Measurements from ENCODE around the gene SLC25A21. TPM values are rescaled to one million over a fixed set of nuclear protein-coding genes. Genes with fewer than 3 reads are reported as not detected.

Gene SLC25A21
- total and polyA plus RNA-seq, 2 of the 13 experiments (the other 11 are each of a cell fraction or from before 2014, with no cell fraction given), result 1.9 to 2.9 TPM

DNA sequence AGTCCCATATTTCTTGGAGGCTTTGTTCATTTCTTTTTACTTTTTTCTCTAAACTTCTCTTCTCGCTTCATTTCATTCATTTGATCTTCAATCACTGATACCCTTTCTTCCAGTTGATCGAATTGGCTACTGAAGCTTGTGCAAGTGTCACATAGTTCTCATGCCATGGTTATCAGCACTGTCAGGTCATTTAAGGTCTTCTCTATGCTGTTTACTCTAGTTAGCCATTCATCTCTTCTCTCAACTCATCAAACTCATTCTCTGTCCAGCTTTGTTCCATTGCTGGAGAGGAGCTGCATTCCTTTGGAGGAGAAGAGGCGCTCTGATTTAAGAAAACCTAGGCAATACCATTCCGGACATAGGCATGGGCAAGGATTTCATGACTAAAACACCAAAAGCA, 192.0 kb downstream of the SLC25A21 start (continued):
- TF ChIP-seq KDM3A (CRISPR knock-in tag; IDR thresholded peaks at IDR 0.05; ENCODE audit: low read depth) (peak; percentile 31; the same call in 1 of the 2 replicates), ZNF292 (CRISPR knock-in tag; IDR thresholded peaks at IDR 0.05; ENCODE audit: borderline replicate concordance, low read depth) (peak; percentile 30; the same call in 1 of the 2 replicates), MIER3 (CRISPR knock-in tag; IDR thresholded peaks at IDR 0.05; ENCODE audit: borderline replicate concordance) (peak; percentile 63; the same call in 1 of the 2 replicates), REST (IDR thresholded peaks at IDR 0.05; ENCODE audit: borderline replicate concordance in 1 of 2, low read depth in 1 of 2, low read length in 2 of 2) (peak in 1 of 2 experiments; percentile 84; a peak in 2 of 4 replicates)

DNA sequence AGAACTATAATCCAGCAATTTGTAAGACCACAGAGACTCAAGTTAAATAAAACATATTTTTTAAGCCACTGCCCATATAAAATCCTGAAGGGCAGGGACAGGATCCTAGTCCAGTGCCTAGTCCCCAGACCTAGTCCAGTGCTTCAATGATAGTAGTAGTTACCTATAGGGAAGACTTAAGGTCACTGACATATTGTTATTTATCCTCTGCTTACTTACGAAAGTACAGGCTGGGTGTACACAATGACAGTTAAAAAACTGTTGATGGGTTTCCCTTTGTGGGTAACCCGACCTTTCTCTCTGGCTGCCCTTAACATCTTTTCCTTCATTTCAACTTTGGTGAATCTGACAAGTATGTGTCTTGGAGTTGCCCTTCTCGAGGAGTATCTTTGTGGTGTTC, 192.5 kb downstream of the SLC25A21 start:
- peak overlapping the region; percentile 14 for H3K27ac ChIP-seq (ENCODE audit: extremely low read length, insufficient read depth, low read length)
- no peak overlapping the region for H3K9ac ChIP-seq (ENCODE audit: insufficient read depth, low read depth, low read length)
- FAIRE-seq (no peak), DNase-seq (ENCODE audit: low spot score) (no peak), ATAC-seq (peak; percentile 70)
- in situ Hi-C loops (cut with HindIII; ENCODE audit: extremely low pct_ligation_motif_present, low pct_unique_long_range_greater_than_20kb), result no loop called here
- no peaks in the 10 kb centered on the region for H3K9me3 ChIP-seq (ENCODE audit: low read length)
- intact Hi-C loops (cut with micrococcal nuclease; ENCODE audit: unreplicated experiment), result no loop called here
- no peaks in the 10 kb centered on the region for H3K27me3 ChIP-seq (ENCODE audit: control insufficient read depth in 1 of 2, insufficient read depth in 2 of 2, low read length in 2 of 2)
- H4K20me1 ChIP-seq (ENCODE audit: insufficient read depth, low read length), result no peaks in the 10 kb centered on the region
- 0% methylated on average over 3 of the region's 3 CpGs for WGBS (ENCODE audit: low lambda C conversion rate)
- H2AFZ ChIP-seq (ENCODE audit: low read length), result no peak overlapping the region
- H3K79me2 ChIP-seq (ENCODE audit: insufficient read depth, low read length), result no peaks in the 10 kb centered on the region
- H3K4me1 ChIP-seq (ENCODE audit: insufficient read depth, low read length), result peaks cover 31% of the 10 kb centered on the region
- H3K4me2 ChIP-seq (ENCODE audit: low read depth, low read length), result no peak overlapping the region
- no peak overlapping the region for H3K4me3 ChIP-seq (replicated peaks in 1 of 3; ENCODE audit: insufficient read depth in 1 of 3, low read depth in 2 of 3, low read length in 3 of 3)
- no peaks in the 10 kb centered on the region for H3K36me3 ChIP-seq (replicated peaks in 1 of 2; ENCODE audit: control insufficient read depth in 1 of 2, insufficient read depth in 2 of 2, low read length in 2 of 2)
- no TSS peak for BruUV-seq (replicated peaks)
- ChIA-PET POLR2A (no interaction called here), CTCF (ENCODE audit: low intra/inter-chr PET ratio, low total read pairs) (no interaction called here)
- TF ChIP-seq ZSCAN5A (CRISPR knock-in tag; IDR thresholded peaks at IDR 0.05; ENCODE audit: borderline replicate concordance), result no peak
- no peak for TF ChIP-seq ARNT2 (CRISPR knock-in tag; IDR thresholded peaks at IDR 0.05; ENCODE audit: low read depth)
- TF ChIP-seq, protein P1, sequence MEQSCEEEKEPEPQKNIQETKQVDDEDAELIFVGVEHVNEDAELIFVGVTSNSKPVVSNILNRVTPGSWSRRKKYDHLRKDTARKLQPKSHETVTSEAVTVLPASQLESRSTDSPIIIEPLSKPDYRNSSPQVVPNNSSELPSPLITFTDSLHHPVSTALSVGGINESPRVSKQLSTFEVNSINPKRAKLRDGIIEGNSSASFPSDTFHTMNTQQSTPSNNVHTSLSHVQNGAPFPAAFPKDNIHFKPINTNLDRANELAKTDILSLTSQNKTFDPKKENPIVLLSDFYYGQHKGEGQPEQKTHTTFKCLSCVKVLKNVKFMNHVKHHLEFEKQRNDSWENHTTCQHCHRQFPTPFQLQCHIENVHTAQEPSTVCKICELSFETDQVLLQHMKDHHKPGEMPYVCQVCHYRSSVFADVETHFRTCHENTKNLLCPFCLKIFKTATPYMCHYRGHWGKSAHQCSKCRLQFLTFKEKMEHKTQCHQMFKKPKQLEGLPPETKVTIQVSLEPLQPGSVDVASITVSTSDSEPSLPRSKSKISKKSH (CRISPR knock-in tag; IDR thresholded peaks at IDR 0.05; ENCODE audit: borderline replicate concordance), result no peak
- TF ChIP-seq, protein P2, sequence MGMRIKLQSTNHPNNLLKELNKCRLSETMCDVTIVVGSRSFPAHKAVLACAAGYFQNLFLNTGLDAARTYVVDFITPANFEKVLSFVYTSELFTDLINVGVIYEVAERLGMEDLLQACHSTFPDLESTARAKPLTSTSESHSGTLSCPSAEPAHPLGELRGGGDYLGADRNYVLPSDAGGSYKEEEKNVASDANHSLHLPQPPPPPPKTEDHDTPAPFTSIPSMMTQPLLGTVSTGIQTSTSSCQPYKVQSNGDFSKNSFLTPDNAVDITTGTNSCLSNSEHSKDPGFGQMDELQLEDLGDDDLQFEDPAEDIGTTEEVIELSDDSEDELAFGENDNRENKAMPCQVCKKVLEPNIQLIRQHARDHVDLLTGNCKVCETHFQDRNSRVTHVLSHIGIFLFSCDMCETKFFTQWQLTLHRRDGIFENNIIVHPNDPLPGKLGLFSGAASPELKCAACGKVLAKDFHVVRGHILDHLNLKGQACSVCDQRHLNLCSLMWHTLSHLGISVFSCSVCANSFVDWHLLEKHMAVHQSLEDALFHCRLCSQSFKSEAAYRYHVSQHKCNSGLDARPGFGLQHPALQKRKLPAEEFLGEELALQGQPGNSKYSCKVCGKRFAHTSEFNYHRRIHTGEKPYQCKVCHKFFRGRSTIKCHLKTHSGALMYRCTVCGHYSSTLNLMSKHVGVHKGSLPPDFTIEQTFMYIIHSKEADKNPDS (CRISPR knock-in tag; IDR thresholded peaks at IDR 0.05), result no peak
- no peak for TF ChIP-seq GRHL1 (CRISPR knock-in tag; conservative IDR thresholded peaks at IDR 0.05)
- no peak for TF ChIP-seq ZNF230 (CRISPR knock-in tag; IDR thresholded peaks at IDR 0.05)
- TF ChIP-seq ZEB1 (IDR thresholded peaks at IDR 0.05; ENCODE audit: insufficient replicate concordance, low read depth), result no peak
